A204.1 (cell line): Measurements from ENCODE around the gene EXT2.

Experiments used
- FAIRE-seq: peaks from 2 replicates; lab custom pipeline; 2012; peaks lifted over from hg19 to GRCh38; lab: Jason Lieb, UNC

EXT2 gene

GRCh38 chr11:44136176-44136945 is 40.9 kb downstream of the EXT2 start:
- FAIRE-seq, result no peak

- no peak for FAIRE-seq
Measured at GRCh38 chr11:44137057-44137456, 41.6 kb downstream of the EXT2 start.

GRCh38 chr11:44138286-44138685 is 42.8 kb downstream of the EXT2 start:
- no peak for FAIRE-seq

- no peak for FAIRE-seq
Measured at GRCh38 chr11:44138980-44139379, 43.5 kb downstream of the EXT2 start.

- no peak for FAIRE-seq
Measured at GRCh38 chr11:44139565-44140330, 44.3 kb downstream of the EXT2 start.

GRCh38 chr11:44140372-44140771 is 44.9 kb downstream of the EXT2 start:
- no peak for FAIRE-seq

- FAIRE-seq, result no peak
Measured at GRCh38 chr11:44140805-44141204, 45.3 kb downstream of the EXT2 start.

GRCh38 chr11:44143987-44144909 is 48.8 kb downstream of the EXT2 start:
- FAIRE-seq, result no peak

- no peak for FAIRE-seq
Measured at GRCh38 chr11:44145011-44145775, 49.7 kb downstream of the EXT2 start.

GRCh38 chr11:44146931-44147330 is 51.5 kb downstream of the EXT2 start:
- no peak for FAIRE-seq

- FAIRE-seq, result no peak
Measured at GRCh38 chr11:44147751-44148150, 52.3 kb downstream of the EXT2 start.

GRCh38 chr11:44149651-44150050 is 54.2 kb downstream of the EXT2 start:
- no peak for FAIRE-seq

- FAIRE-seq, result no peak
Measured at GRCh38 chr11:44150401-44150800, 54.9 kb downstream of the EXT2 start.

- no peak for FAIRE-seq
Measured at GRCh38 chr11:44157019-44157418, 61.5 kb downstream of the EXT2 start.

- FAIRE-seq, result peak; percentile 96
Measured at GRCh38 chr11:44158384-44158783, 62.9 kb downstream of the EXT2 start.

GRCh38 chr11:44159848-44160721 is 64.6 kb downstream of the EXT2 start:
- FAIRE-seq, result no peak

GRCh38 chr11:44162004-44162403 is 66.5 kb downstream of the EXT2 start:
- no peak for FAIRE-seq

- FAIRE-seq, result no peak
Measured at GRCh38 chr11:44162662-44163061, 67.2 kb downstream of the EXT2 start.

GRCh38 chr11:44165432-44165831 is 70.0 kb downstream of the EXT2 start:
- no peak for FAIRE-seq

GRCh38 chr11:44167046-44167445 is 71.6 kb downstream of the EXT2 start:
- FAIRE-seq, result no peak

- no peak for FAIRE-seq
Measured at GRCh38 chr11:44171518-44171917, 76.0 kb downstream of the EXT2 start.
